GM12874 (cell line): Measurements from ENCODE around the gene BTBD16.

Source experiments
- TF ChIP-seq, protein P1 (sequence below): IDR thresholded peaks from 2 replicates; pipeline ENCODE4 v1.5.1; 2011; ENCODE audit warnings: low read depth, mild to moderate bottlenecking, control low read depth, low read length, moderate library complexity; ENCODE audit not compliant: insufficient read depth

The BTBD16 gene

DNA sequence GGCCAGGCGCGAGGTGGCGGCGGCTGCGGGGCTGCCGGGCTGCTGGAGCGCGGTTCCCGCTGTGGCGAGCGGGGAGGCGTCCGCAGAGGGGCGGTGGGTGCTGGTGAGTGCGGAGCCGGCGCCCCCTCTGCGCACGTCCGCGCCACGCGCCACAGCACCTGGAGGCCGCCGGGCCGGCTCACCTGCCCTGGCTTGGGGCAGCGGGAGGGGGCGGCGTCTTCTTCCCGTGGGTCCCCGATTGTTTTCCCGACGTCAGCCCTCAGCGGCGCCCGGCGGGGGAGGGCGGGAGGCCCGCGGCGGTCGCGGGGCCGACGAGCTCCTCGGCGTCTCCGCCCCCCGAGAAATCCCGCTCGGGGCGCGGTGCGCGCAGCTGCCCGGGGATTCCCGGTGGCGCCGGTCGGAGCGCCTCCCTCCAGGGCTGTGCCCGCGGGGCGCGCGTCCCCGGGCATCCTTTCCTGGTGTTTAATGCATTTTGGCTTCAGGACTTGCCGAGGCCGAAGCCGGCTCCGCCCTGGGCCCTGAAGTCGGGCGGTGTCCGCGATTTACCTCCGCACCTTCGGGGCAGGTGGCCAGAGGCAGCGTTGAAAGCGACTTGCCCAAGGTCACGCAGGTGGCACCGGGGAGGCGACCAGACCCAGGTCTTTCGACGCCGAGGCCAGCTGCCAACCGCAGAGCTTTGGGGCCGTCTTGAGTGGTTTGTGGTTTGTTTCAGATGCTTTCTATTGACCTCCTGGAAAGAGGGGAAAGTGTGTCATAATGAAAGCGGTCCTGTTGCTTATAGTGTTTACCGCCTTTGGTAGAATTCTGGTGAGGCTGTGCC is 104.0 kb downstream of the BTBD16 start:
- TF ChIP-seq, protein P1, sequence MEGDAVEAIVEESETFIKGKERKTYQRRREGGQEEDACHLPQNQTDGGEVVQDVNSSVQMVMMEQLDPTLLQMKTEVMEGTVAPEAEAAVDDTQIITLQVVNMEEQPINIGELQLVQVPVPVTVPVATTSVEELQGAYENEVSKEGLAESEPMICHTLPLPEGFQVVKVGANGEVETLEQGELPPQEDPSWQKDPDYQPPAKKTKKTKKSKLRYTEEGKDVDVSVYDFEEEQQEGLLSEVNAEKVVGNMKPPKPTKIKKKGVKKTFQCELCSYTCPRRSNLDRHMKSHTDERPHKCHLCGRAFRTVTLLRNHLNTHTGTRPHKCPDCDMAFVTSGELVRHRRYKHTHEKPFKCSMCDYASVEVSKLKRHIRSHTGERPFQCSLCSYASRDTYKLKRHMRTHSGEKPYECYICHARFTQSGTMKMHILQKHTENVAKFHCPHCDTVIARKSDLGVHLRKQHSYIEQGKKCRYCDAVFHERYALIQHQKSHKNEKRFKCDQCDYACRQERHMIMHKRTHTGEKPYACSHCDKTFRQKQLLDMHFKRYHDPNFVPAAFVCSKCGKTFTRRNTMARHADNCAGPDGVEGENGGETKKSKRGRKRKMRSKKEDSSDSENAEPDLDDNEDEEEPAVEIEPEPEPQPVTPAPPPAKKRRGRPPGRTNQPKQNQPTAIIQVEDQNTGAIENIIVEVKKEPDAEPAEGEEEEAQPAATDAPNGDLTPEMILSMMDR = no peak

DNA sequence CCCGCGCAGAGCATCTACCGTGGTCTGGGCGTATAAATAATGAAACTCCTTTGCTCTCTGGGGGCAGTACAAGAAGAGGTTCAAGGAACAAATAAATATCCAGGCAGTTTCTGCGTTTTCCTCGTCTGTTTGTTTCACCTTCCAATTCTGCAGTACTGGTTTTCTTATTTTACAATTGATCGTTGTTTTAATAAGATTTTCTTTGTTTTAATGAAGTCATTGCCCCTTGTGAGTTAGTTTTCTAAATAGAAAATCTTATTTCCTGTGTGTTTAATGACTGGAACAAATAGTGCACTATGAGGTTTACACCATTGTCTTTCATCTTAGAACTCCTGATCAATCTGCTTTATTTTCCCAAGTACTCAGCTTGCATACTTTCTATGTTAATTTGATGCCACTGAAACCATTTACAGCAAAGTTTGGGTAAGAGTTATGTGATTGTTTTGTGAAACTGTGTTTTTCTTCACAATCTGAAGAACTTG is 104.6 kb downstream of the BTBD16 start:
- TF ChIP-seq, protein P1 = no peak

DNA sequence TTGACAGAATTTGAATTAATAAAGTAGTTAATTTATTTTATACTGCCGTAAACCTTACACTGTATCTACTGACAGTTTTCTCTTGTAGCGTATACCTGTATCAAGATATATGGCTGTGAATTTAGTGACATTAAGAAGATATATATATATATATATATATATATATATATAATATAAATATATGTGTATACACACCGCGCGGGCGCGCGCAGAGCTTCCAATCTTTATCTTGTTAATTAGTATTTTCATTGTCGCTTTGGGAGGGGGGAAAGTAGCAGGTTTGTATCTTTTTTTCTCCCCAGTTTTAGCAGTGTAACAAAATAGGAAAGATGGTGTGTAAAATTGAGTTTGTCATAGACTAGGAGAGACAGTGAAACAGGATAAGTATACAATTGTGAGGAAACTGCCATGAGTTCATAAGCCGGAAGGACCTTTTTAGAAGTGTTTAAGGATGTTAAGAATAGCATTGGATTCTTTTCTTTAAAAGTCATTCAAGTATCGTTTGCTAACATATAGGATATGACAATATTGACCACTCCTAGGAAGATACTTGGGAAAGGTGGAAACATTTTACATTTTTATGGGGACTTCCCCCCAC is 105.4 kb downstream of the BTBD16 start:
- TF ChIP-seq, protein P1 = no peak

DNA sequence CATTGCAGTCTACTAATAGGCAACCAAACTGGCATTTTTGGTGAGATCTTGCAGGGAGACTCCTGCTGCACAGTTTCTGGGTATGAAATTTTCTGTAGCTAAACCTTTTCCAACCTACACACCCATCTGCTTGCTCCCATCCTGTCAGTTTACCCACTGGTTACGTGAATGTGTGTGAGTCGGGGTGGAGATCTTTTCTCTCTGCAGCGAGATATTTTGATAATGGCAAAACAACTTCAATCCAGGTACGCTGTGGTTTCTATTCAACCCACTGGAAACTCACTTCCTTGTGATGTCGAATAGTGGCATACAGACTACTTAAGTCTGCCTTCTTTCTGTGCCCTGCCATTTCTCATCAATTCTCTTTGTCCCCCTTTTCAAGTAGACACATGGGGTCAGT is 107.9 kb downstream of the BTBD16 start:
- TF ChIP-seq, protein P1 = no peak

DNA sequence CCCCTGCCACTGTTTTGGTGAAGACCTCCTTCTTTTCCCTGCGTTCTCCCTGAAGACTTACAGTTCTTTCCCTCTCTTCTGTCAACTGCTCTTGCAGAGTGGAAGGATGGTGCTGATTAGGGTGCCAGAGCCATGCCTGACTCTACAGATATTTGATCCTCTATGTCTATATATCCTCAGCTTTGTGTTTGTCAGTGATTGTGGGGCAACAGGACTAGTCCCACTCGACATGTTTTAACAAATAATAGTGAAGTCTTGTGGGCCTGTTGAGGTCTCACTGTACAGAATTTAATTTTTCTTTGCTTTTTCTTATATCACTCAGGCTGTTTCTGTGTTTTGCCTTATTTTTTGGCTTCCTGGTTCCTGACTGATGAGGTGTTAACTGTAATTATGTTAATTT is 108.4 kb downstream of the BTBD16 start:
- TF ChIP-seq, protein P1 = no peak

DNA sequence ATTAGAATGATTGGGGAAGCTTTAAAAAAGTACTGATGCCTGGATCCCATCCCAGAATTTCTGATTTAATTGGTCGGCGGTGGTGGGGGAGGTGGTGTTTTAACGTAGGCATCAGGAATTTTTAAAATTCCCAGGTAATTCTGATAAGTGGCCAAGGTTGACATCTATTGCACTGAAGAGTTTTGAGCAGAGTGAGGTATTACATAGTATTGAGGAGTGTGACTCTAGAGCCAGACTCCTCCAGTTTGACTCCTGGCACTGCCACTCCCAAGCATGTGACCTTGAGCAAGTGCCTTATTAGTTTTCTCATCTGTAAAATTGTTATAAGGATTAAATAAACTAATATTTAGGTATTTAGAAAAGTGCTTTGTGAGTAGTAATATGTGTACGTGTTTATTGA is 109.6 kb downstream of the BTBD16 start:
- TF ChIP-seq, protein P1 = no peak

DNA sequence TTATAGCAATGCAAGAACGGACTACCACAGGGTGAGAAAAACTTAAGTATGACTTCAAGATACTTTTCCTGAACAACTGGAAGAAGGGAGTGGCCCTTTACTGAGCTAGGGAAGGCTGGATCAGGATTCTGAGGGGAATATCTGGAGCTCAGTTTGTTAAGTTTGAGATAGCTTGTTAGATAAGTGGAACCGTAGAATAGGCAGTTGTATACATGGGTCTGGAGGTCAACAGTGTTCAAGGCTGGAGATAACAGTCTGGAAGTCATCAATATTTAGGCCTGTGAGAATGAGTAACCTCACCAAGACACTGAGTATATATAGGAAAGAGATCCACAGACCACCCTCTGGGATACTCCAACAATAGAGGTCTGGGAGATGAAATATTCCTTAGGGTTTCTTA is 110.6 kb downstream of the BTBD16 start:
- TF ChIP-seq, protein P1 = no peak
